Hindlimb muscle (tissue), 1 donor: ENCODE results near the gene AHDC1. TPM values are rescaled to one million over a fixed set of nuclear protein-coding genes. Genes with fewer than 3 reads are reported as not detected.

Source experiments
- DNase-seq: peaks from one replicate; pipeline ENCODE4 v3.0.0-alpha.2; 2013
- polyA plus RNA-seq: library from polyadenylated mRNA; unstranded; fragments of 120-200 nt; gene quantifications from one replicate; pipeline ENCODE4 v1.2.1, GENCODE V29; 2013; ENCODE audit not compliant: insufficient read length

Gene AHDC1
- polyA plus RNA-seq, 1 donor = 128 TPM

GRCh38 chr1:27574871-27575831 is 28.8 kb downstream of the AHDC1 start:
- peak; percentile 92 for DNase-seq

GRCh38 chr1:27574001-27574781 is 29.8 kb downstream of the AHDC1 start:
- DNase-seq = no peak

- no peak for DNase-seq
These were observed 31.1 kb downstream of the AHDC1 start for GRCh38 chr1:27572679-27573426.

GRCh38 chr1:27572019-27572678 is 31.8 kb downstream of the AHDC1 start:
- no peak for DNase-seq

GRCh38 chr1:27571439-27572018 is 32.4 kb downstream of the AHDC1 start:
- no peak for DNase-seq

GRCh38 chr1:27570784-27571183 is 33.2 kb downstream of the AHDC1 start:
- no peak for DNase-seq

GRCh38 chr1:27570356-27570755 is 33.6 kb downstream of the AHDC1 start:
- no peak for DNase-seq

GRCh38 chr1:27569506-27570291 is 34.2 kb downstream of the AHDC1 start:
- DNase-seq = no peak

- no peak for DNase-seq
These were observed 34.9 kb downstream of the AHDC1 start for GRCh38 chr1:27569088-27569460.

- DNase-seq = peak; percentile 89
These were observed 35.5 kb downstream of the AHDC1 start for GRCh38 chr1:27568300-27569087.

GRCh38 chr1:27567971-27568299 is 36.0 kb downstream of the AHDC1 start:
- DNase-seq = no peak

GRCh38 chr1:27567146-27567526 is 36.8 kb downstream of the AHDC1 start:
- no peak for DNase-seq

- DNase-seq = no peak
These were observed 37.3 kb downstream of the AHDC1 start for GRCh38 chr1:27566462-27567145.

GRCh38 chr1:27564710-27565649 is 39.0 kb downstream of the AHDC1 start:
- DNase-seq = no peak

- no peak for DNase-seq
These were observed 40.1 kb downstream of the AHDC1 start for GRCh38 chr1:27563591-27564471.

GRCh38 chr1:27563341-27563590 is 40.7 kb downstream of the AHDC1 start:
- no peak for DNase-seq

- DNase-seq = no peak
These were observed 41.2 kb downstream of the AHDC1 start for GRCh38 chr1:27562534-27563340.
